Measurements from ENCODE around the gene RBFOX1.

- TF ChIP-seq, protein P1, sequence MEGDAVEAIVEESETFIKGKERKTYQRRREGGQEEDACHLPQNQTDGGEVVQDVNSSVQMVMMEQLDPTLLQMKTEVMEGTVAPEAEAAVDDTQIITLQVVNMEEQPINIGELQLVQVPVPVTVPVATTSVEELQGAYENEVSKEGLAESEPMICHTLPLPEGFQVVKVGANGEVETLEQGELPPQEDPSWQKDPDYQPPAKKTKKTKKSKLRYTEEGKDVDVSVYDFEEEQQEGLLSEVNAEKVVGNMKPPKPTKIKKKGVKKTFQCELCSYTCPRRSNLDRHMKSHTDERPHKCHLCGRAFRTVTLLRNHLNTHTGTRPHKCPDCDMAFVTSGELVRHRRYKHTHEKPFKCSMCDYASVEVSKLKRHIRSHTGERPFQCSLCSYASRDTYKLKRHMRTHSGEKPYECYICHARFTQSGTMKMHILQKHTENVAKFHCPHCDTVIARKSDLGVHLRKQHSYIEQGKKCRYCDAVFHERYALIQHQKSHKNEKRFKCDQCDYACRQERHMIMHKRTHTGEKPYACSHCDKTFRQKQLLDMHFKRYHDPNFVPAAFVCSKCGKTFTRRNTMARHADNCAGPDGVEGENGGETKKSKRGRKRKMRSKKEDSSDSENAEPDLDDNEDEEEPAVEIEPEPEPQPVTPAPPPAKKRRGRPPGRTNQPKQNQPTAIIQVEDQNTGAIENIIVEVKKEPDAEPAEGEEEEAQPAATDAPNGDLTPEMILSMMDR (IDR thresholded peaks at IDR 0.05) = no peak
- no peak for TF ChIP-seq EP300 (IDR thresholded peaks at IDR 0.05)
- no peak for TF ChIP-seq POLR2AphosphoS5 (IDR thresholded peaks at IDR 0.05)
- no peak for TF ChIP-seq POLR2A (IDR thresholded peaks at IDR 0.05)
These were observed 208.4 kb downstream of the RBFOX1 start for GRCh38 chr16:7541026-7541425.
